ENCODE measurements around the gene CDH16.

DNA sequence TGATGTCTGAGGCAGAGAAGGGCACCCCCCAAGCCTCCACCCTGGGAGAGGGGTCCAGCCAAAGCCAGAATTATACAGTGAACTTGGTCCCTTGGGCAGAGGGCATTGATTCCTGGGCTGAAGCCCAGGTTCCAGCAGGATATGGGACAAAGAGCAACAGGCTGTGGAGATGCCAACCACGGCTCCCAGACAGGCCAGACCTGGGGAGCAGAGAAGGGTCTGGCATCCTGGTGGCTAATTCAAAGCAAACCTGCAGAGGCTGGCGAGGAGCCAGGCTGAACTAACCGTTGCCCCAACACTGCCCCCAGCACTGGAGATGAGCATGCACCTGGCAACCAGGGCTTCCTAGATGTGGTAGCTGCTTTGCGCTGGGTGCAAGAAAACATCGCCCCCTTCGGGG, 45.4 kb upstream of the CDH16 start:
- TF ChIP-seq, protein P1, sequence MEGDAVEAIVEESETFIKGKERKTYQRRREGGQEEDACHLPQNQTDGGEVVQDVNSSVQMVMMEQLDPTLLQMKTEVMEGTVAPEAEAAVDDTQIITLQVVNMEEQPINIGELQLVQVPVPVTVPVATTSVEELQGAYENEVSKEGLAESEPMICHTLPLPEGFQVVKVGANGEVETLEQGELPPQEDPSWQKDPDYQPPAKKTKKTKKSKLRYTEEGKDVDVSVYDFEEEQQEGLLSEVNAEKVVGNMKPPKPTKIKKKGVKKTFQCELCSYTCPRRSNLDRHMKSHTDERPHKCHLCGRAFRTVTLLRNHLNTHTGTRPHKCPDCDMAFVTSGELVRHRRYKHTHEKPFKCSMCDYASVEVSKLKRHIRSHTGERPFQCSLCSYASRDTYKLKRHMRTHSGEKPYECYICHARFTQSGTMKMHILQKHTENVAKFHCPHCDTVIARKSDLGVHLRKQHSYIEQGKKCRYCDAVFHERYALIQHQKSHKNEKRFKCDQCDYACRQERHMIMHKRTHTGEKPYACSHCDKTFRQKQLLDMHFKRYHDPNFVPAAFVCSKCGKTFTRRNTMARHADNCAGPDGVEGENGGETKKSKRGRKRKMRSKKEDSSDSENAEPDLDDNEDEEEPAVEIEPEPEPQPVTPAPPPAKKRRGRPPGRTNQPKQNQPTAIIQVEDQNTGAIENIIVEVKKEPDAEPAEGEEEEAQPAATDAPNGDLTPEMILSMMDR (conservative IDR thresholded peaks at IDR 0.05; ENCODE audit: low read length) = no peak
- no peak for TF ChIP-seq EZH2phosphoT487 (IDR thresholded peaks at IDR 0.05; ENCODE audit: borderline replicate concordance)

Data from Loucy (cell line).